Karpas-422 (cell line): Measurements from ENCODE around the gene ADAMTS6. TPM values are rescaled to one million over a fixed set of nuclear protein-coding genes. Genes with fewer than 3 reads are reported as not detected.

Experiments used
- DNase-seq: peaks from one replicate; pipeline ENCODE4 v3.0.0-alpha.2; 2015
- H2AFZ ChIP-seq: fragments of 200-600 bp; sonication (generic); 2 replicates; pipeline ENCODE4 v1.6.1; 2014; ENCODE audit warnings: antibody characterized with exemption, low read length, mixed read lengths
- H3K27ac ChIP-seq: fragments of 200-600 bp; sonication (generic); 2 replicates; pipeline ENCODE4 v1.5.1; 2014; ENCODE audit warnings: mild to moderate bottlenecking, low read length, moderate library complexity
- H3K27me3 ChIP-seq: fragments of 200-600 bp; sonication (generic); 2 replicates; pipeline ENCODE4 v1.6.1; 2014; ENCODE audit warnings: low read length, mixed read lengths
- H3K36me3 ChIP-seq: fragments of 200-600 bp; sonication (generic); 2 replicates; pipeline ENCODE4 v1.6.1; 2014; ENCODE audit warnings: low read length, mixed read lengths; ENCODE audit not compliant: insufficient read depth
- H3K4me1 ChIP-seq: fragments of 200-600 bp; sonication (generic); 2 replicates; pipeline ENCODE4 v1.6.1; 2014; ENCODE audit warnings: mild to moderate bottlenecking, low read length, mixed read lengths
- H3K4me2 ChIP-seq: fragments of 200-600 bp; sonication (generic); 2 replicates; pipeline ENCODE4 v1.6.1; 2014; ENCODE audit warnings: low read length, low read depth, mild to moderate bottlenecking; ENCODE audit not compliant: poor library complexity, severe bottlenecking
- H3K4me3 ChIP-seq: fragments of 200-600 bp; sonication (generic); 2 replicates; pipeline ENCODE4 v1.5.1; 2014; ENCODE audit warnings: mild to moderate bottlenecking, antibody characterized with exemption, low read length, mixed read lengths
- H3K79me2 ChIP-seq: fragments of 200-600 bp; sonication (generic); 2 replicates; pipeline ENCODE4 v1.6.1; 2014; ENCODE audit warnings: mild to moderate bottlenecking, low read length, mixed read lengths
- H3K9ac ChIP-seq: fragments of 200-600 bp; sonication (generic); 2 replicates; pipeline ENCODE4 v1.6.0; 2014; ENCODE audit warnings: low read length
- H3K9me2 ChIP-seq: fragments of 200-600 bp; sonication (generic), shearing (Covaris generic); replicated peaks from 2 replicates; pipeline ENCODE4 v1.6.0; 2014; ENCODE audit warnings: mild to moderate bottlenecking, low read length, moderate library complexity; ENCODE audit not compliant: insufficient read depth
- H3K9me3 ChIP-seq: fragments of 300-700, 200-600 bp; sonication (generic); 2 replicates; pipeline ENCODE4 v1.6.1; 2014; ENCODE audit warnings: low read length, mixed read lengths
- H4K20me1 ChIP-seq: fragments of 200-600 bp; sonication (generic); 2 replicates; pipeline ENCODE4 v1.6.1; 2014; ENCODE audit warnings: mild to moderate bottlenecking, antibody characterized with exemption, low read length, low read depth; ENCODE audit not compliant: insufficient read depth
- total RNA-seq: library from RNA; depleted of rRNA; stranded (reverse); fragments of >200 nt; shearing (Covaris generic); gene quantifications from 2 replicates; pipeline ENCODE4 v1.2.3, GENCODE V29; 2014; ENCODE audit warnings: low replicate concordance

The ADAMTS6 gene
- total RNA-seq, 1 experiment from 2014 or later = 2.6 TPM

- DNase-seq = no peak
- Histone ChIP-seq H4K20me1 (no peaks in the 10 kb centered on the region), H3K4me2 (no peak overlapping the region), H3K4me3 (no peak overlapping the region), H3K27me3 (no peaks in the 10 kb centered on the region), H3K9me3 (no peaks in the 10 kb centered on the region), H3K79me2 (no peaks in the 10 kb centered on the region), H3K27ac (no peak overlapping the region), H3K9ac (no peak overlapping the region), H3K36me3 (no peaks in the 10 kb centered on the region), H3K4me1 (no peaks in the 10 kb centered on the region), H2AFZ (no peak overlapping the region), H3K9me2 (no peaks in the 10 kb centered on the region)
These were observed 126.4 kb downstream of the ADAMTS6 start for GRCh38 chr5:65355301-65355700.

GRCh38 chr5:65341835-65342234, 139.9 kb downstream of the ADAMTS6 start:
- DNase-seq = no peak
- Histone ChIP-seq H3K9me3 (no peaks in the 10 kb centered on the region; the same call in 1 of the 2 replicates), H2AFZ (no peak overlapping the region), H3K4me1 (no peaks in the 10 kb centered on the region), H4K20me1 (no peaks in the 10 kb centered on the region), H3K27ac (no peak overlapping the region), H3K79me2 (no peaks in the 10 kb centered on the region), H3K36me3 (no peaks in the 10 kb centered on the region), H3K9ac (no peak overlapping the region), H3K27me3 (no peaks in the 10 kb centered on the region), H3K4me2 (no peak overlapping the region), H3K4me3 (no peak overlapping the region), H3K9me2 (no peaks in the 10 kb centered on the region; the same call in 1 of the 2 replicates)

- Histone ChIP-seq H3K9me2 (no peaks in the 10 kb centered on the region), H3K27me3 (no peaks in the 10 kb centered on the region), H3K79me2 (no peaks in the 10 kb centered on the region), H3K9me3 (no peaks in the 10 kb centered on the region; the same call in 1 of the 2 replicates), H3K4me2 (no peak overlapping the region), H3K27ac (no peak overlapping the region), H3K4me3 (no peak overlapping the region), H3K36me3 (no peaks in the 10 kb centered on the region), H3K4me1 (no peaks in the 10 kb centered on the region), H3K9ac (no peak overlapping the region), H4K20me1 (no peaks in the 10 kb centered on the region), H2AFZ (no peak overlapping the region)
- DNase-seq = no peak
These were observed 143.0 kb downstream of the ADAMTS6 start for GRCh38 chr5:65338606-65339151.

DNA sequence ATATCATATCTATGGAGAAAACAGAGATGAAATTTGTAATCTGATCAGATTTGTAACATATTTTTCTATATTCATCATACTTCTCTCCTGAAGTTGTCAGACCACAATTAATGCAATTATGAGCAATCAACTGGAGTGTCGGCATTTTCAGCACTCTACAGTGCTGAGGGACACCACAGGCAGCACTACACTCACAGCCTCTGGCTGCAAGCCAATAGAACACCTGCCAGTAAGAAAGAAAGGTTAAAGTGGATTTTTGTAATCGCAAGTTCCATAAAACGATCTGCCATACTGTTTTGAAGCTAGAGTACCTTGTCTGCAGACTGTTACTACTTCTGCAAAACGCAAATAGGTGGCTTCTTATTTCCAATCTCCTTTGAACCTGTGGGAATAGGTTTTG, 147.6 kb downstream of the ADAMTS6 start:
- no peaks in the 10 kb centered on the region for H3K9me2 ChIP-seq
- no peaks in the 10 kb centered on the region for H3K27me3 ChIP-seq
- H3K4me2 ChIP-seq = no peak overlapping the region
- no peak overlapping the region for H3K27ac ChIP-seq
- DNase-seq = no peak
- no peaks in the 10 kb centered on the region for H3K36me3 ChIP-seq
- no peak overlapping the region for H2AFZ ChIP-seq
- no peak overlapping the region for H3K9ac ChIP-seq
- H3K4me3 ChIP-seq = no peak overlapping the region
- no peaks in the 10 kb centered on the region for H3K9me3 ChIP-seq
- H4K20me1 ChIP-seq = no peaks in the 10 kb centered on the region
- no peaks in the 10 kb centered on the region for H3K79me2 ChIP-seq
- H3K4me1 ChIP-seq = no peaks in the 10 kb centered on the region

DNA sequence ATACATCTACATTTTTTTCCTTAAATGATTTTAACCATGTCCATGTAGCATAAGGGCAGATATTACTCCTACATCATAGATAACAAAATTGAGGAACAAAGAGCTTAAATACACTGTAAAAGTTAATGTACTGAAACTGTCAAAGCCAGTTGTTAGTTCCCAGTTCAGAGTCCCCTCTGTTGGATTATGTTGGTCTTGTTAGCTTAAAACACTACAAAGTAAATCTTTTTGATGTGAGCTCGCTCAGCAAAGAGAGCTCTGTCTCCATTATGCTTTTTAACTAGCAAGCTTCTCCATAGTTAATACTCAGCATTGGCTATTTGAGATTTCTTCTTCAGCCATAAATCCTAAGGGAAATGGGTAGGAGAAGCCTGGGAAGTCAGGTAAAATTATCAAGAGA, 149.1 kb downstream of the ADAMTS6 start:
- H4K20me1 ChIP-seq = no peaks in the 10 kb centered on the region
- no peaks in the 10 kb centered on the region for H3K4me1 ChIP-seq
- H3K4me2 ChIP-seq = no peak overlapping the region
- H3K9ac ChIP-seq = no peak overlapping the region
- no peaks in the 10 kb centered on the region for H3K36me3 ChIP-seq
- H3K4me3 ChIP-seq = no peak overlapping the region
- no peaks in the 10 kb centered on the region for H3K79me2 ChIP-seq
- no peaks in the 10 kb centered on the region for H3K27me3 ChIP-seq
- no peak for DNase-seq
- H3K9me3 ChIP-seq = no peaks in the 10 kb centered on the region
- no peak overlapping the region for H3K27ac ChIP-seq
- no peaks in the 10 kb centered on the region for H3K9me2 ChIP-seq
- no peak overlapping the region for H2AFZ ChIP-seq

GRCh38 chr5:65329266-65329665, 152.5 kb downstream of the ADAMTS6 start:
- Histone ChIP-seq H3K9me2 (no peaks in the 10 kb centered on the region), H3K4me1 (no peaks in the 10 kb centered on the region), H3K79me2 (no peaks in the 10 kb centered on the region), H3K9me3 (no peaks in the 10 kb centered on the region), H4K20me1 (no peaks in the 10 kb centered on the region), H3K4me3 (no peak overlapping the region), H3K27ac (no peak overlapping the region), H3K27me3 (no peaks in the 10 kb centered on the region), H3K9ac (no peak overlapping the region), H3K4me2 (no peak overlapping the region), H3K36me3 (no peaks in the 10 kb centered on the region), H2AFZ (no peak overlapping the region)
- DNase-seq = no peak

- Histone ChIP-seq H3K9me2 (no peaks in the 10 kb centered on the region), H3K27ac (no peak overlapping the region), H3K79me2 (no peaks in the 10 kb centered on the region), H3K9me3 (no peaks in the 10 kb centered on the region), H3K36me3 (no peaks in the 10 kb centered on the region), H3K4me2 (no peak overlapping the region), H4K20me1 (no peaks in the 10 kb centered on the region), H3K4me3 (no peak overlapping the region), H3K4me1 (no peaks in the 10 kb centered on the region), H3K27me3 (no peaks in the 10 kb centered on the region), H3K9ac (no peak overlapping the region), H2AFZ (no peak overlapping the region)
- DNase-seq = no peak
These were observed 154.1 kb downstream of the ADAMTS6 start for GRCh38 chr5:65327582-65327981.

DNA sequence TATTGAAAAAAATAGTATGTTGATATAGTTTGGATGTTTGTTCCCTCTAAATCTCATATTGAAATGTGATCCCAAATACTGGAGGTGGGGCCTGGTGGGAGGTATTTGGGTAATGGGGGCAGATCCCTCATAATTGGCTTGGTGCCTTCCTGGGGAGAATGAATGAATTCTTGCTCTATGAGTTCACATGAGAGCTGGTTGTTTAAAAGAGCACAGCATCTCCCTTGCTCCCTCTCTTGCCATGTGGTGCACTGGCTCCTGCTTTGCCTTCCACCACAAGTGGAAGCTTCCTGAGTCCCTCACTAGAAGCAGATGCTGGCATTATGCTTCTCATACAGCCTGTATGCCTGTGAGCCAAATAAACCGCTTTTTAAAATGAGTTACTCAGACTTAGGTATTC, 154.8 kb downstream of the ADAMTS6 start:
- DNase-seq = no peak
- no peak overlapping the region for H3K4me3 ChIP-seq
- H2AFZ ChIP-seq = no peak overlapping the region
- no peak overlapping the region for H3K9ac ChIP-seq
- H3K27me3 ChIP-seq = no peaks in the 10 kb centered on the region
- H3K79me2 ChIP-seq = no peaks in the 10 kb centered on the region
- no peaks in the 10 kb centered on the region for H3K9me3 ChIP-seq
- H3K36me3 ChIP-seq = no peaks in the 10 kb centered on the region
- H3K9me2 ChIP-seq = no peaks in the 10 kb centered on the region
- H3K27ac ChIP-seq = no peak overlapping the region
- H3K4me1 ChIP-seq = no peaks in the 10 kb centered on the region
- no peaks in the 10 kb centered on the region for H4K20me1 ChIP-seq
- H3K4me2 ChIP-seq = no peak overlapping the region

DNA sequence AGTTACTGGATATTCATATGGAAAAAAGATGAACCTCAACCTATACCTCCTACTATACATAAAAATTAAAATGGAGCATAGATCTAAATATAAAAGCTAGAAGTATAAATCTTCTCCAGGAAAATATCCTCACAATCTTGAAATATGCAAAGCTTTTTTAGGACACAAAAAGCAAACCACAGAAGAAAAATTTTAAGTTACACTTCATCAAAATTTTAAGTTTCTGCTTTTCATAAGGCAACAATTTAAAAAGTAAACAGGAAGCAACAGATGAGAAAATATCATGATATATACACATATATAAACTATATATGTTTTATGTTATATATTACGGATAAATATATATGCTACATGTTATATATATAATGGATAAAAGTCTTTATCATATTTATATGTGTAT, 157.5 kb downstream of the ADAMTS6 start:
- H3K27ac ChIP-seq = no peak overlapping the region
- no peaks in the 10 kb centered on the region for H4K20me1 ChIP-seq
- H3K79me2 ChIP-seq = no peaks in the 10 kb centered on the region
- H3K4me3 ChIP-seq = no peak overlapping the region
- no peaks in the 10 kb centered on the region for H3K36me3 ChIP-seq
- H3K9me3 ChIP-seq = no peaks in the 10 kb centered on the region
- no peak for DNase-seq
- no peaks in the 10 kb centered on the region for H3K27me3 ChIP-seq
- no peak overlapping the region for H3K4me2 ChIP-seq
- no peak overlapping the region for H2AFZ ChIP-seq
- no peaks in the 10 kb centered on the region for H3K4me1 ChIP-seq
- H3K9ac ChIP-seq = no peak overlapping the region
- H3K9me2 ChIP-seq = no peaks in the 10 kb centered on the region
